GM18511 (cell line): Measurements from ENCODE around the gene SYCE1.
"Not testable (repeated sequence)": the region's sequence is repeated elsewhere in the genome, so short reads cannot be mapped to it uniquely, and the experiment has no call there.

Experiments
- ATAC-seq: cut with Tn5 transposase; IDR thresholded peaks from one replicate; pipeline ENCODE4 v1.9.1; 2021; ENCODE audit warnings: mild to moderate bottlenecking, moderate library complexity; ENCODE audit not compliant: unreplicated experiment

Gene SYCE1, protein sequence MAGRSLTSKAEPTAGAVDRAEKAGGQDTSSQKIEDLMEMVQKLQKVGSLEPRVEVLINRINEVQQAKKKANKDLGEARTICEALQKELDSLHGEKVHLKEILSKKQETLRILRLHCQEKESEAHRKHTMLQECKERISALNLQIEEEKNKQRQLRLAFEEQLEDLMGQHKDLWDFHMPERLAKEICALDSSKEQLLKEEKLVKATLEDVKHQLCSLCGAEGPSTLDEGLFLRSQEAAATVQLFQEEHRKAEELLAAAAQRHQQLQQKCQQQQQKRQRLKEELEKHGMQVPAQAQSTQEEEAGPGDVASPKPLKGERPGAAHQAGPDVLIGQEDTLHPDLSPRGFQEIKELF

GRCh38 chr10:133565441-133566294 is at the start of gene SYCE1:
Gene SYCE1 (minus strand): TSS chr10:133565583. CDS start chr10:133565529, 54 bp downstream.
- no peak for ATAC-seq

DNA sequence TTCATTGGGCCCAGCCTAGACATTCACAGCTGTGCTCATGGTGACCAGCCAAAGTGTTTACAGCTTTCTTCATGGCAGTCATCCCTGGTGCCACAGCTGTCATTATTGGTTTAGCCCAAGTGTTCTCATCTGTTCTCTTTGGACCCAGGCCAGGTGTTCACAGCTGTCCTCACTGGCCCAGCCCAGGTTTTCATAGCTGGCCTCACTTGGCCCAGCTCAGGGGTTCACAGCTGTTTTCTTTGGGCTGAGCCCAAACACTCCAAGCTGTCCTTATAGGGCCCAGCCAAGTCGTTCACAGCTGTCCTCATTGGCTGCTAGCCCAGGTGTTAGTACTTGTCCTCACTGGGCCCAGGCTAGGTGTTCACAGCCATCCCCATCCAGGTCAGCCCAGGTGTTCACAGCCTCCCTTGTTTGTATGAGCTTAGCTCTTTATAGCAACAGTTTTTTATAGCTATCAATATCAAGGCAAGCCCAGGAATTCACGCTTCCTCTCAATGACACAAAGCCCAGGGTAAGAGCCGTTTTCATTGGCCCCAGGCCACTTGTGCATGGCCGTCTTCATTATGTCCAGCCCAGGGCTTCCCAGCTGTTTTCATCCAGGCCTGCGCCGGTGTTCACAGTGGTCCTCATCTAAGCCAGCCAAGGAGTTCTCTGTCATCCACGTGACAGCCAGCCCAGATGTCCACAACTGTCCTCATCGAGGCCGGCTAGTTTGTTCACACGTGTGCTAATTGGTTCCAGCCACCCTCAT is 49.6 kb upstream of the SYCE1 start:
- ATAC-seq: no peak

- ATAC-seq: no peak
Observed at GRCh38 chr10:133613699-133614098, 48.3 kb upstream of the SYCE1 start.

- ATAC-seq: no peak
Observed at GRCh38 chr10:133611079-133611478, 45.7 kb upstream of the SYCE1 start.

GRCh38 chr10:133608855-133609254 is 43.5 kb upstream of the SYCE1 start:
- ATAC-seq: no peak

- not testable (repeated sequence) for ATAC-seq
Observed at GRCh38 chr10:133603434-133603833, 38.1 kb upstream of the SYCE1 start.

- no peak for ATAC-seq
Observed at GRCh38 chr10:133600657-133601056, 35.3 kb upstream of the SYCE1 start.

- not testable (repeated sequence) for ATAC-seq
Observed at GRCh38 chr10:133599869-133600268, 34.5 kb upstream of the SYCE1 start.

DNA sequence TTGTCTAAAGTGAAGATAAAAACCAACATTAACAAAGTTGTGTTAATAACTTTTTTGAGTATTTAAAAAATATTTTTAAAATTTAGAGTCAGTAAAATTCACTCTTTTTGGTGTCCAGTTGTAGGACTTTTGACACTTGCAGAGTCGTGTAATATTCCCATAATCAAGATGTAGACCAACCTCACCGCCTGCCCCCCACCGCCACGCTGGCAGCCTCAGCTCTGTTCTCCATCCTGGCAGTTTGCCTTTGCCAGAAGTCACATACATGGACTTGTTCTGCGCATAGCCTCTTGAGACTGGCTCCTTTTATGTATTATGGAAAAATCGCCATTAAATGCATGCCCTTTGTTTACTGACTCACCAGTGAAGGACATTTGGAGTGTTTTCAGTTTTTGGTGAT is 27.3 kb upstream of the SYCE1 start:
- no peak for ATAC-seq

GRCh38 chr10:133590970-133591359 is 25.6 kb upstream of the SYCE1 start:
- no peak for ATAC-seq

- no peak for ATAC-seq
Observed at GRCh38 chr10:133590226-133590969, 25.0 kb upstream of the SYCE1 start.

DNA sequence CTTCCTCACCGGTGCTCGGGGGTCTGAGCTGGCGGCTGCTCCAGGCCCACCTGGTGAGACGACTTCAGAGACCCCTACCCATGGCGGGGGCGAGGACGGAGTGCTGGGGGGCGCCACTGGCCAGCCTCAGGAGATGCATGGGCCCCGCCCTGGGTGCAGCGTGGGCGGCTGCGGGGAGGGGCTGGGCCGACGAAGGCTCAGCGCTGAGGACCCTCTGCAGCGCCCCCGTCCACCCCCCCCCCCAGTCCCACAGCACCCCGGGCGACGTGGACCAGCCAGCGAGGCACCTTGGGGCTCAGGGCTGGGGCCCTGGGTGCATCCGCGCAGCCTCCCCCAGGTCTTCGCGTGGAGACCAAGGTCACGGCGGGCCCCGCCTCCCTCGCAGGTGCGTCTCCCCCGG is 11.7 kb upstream of the SYCE1 start:
- not testable (repeated sequence) for ATAC-seq

DNA sequence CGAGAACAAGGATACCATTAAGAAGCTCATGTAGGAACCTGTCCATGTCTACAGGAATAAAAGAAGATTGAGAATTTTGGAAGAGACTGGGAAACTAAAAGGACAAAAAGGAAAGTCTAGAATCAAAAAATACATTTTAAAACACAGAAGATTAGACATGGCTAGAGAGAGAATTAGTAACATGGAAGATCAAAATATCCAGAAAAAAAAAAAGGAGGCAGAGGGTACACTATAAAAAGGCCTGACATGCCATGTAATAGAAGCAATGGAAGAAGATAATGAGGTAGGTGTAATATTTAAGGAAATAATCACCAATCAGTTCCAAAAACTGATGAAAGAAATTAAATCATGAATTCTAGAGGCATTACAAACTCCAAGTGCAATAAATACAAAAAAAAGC is 8.1 kb upstream of the SYCE1 start:
- not testable (repeated sequence) for ATAC-seq

GRCh38 chr10:133572055-133572454 is 6.7 kb upstream of the SYCE1 start:
- not testable (repeated sequence) for ATAC-seq

DNA sequence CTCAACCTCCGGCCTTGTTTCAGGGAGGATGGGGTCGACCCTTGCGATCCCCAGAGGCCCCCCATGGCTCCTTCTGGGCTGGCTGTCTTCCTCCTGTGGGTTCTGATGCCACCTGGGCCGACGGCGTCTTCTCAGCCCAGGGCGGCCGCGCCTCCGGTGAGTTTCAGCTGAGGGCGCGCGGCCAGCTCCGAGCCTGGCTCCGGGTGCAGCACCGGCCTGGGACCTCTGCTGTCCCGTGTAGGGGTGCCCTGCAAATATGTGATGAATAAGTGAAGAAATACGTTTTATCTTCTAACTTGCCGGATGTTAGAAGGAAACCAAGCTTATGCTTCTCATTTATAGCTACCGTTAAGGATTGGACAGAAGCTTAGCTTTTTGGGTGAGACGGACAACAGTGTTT is 4.4 kb upstream of the SYCE1 start:
- ATAC-seq: not testable (repeated sequence)

DNA sequence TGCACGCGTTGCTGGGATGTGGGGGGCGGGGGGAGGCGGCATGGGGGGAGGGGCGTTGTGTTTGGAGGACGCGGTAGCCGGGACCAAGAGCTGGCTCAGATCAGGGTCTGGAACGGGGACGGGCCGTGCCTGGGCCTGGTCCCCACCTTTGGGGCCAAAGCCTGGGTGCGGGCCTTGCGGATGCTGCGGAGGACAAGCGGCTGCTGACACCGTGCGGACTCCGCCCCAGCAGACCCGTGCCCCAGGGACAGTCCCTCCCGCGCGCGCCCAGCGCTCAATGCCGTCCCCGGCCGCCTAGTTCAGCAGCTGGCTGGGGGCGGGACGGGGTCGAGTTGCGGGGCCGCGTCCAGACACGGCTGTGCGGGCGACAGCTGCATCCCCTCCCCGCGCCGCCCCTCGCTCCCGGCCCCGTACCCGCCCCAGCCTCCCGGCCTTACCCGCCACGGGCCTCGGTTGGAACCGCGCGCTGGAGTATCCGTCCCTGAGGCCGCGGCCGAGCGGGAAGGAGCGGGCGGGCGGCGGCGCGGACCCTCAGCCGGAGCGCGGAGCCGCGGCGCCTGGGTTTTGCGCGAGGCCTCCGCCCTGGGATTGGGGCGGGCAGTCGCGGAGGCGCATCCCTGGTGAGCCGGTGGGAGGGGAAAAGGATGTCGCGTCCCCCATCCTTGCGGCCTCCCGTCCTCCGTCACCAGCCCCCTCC is 3.6 kb upstream of the SYCE1 start:
- not testable (repeated sequence) for ATAC-seq

- no peak for ATAC-seq
Observed at GRCh38 chr10:133568287-133568614, 2.9 kb upstream of the SYCE1 start.

DNA sequence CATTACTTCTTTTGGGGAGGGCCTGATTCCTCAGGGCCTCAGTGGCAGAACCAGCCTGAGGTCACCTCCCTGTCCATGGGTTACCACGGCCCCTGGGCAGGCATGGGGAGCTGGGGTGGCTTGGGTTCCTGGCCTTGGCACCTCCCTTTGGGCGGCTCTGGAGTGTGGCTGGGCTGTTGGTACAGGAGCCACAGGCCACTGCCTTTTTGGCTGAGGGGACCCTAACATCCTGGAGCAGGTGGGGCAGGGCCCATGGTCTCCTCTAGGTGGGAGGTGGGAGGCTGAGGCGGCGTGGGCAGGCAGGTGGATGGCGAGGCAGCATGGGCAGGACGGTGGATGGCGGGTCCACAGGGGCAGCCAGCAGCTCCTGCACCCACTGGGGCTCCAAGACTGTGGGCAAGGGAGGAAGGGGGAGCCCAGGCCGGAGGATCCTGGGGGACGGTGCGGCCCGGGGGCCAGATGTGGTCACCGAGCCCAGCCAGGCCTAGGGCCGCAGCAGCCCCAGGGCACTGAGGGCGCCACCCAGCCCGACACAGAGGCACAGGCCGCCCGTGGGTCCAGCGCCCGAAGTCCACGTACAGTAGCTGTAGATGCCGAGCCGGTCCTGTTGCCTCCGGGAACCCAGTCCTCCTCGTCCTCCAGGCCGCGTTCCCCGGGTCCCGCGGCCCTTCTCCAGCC is 2.4 kb upstream of the SYCE1 start:
- ATAC-seq: no peak

GRCh38 chr10:133567119-133567518 is 1.7 kb upstream of the SYCE1 start:
- ATAC-seq: no peak

- ATAC-seq: no peak
Observed at GRCh38 chr10:133564816-133565215, 567 bp downstream of the SYCE1 start.
